ENCODE results near the gene EHF. TPM values are rescaled to one million over a fixed set of nuclear protein-coding genes. Genes with fewer than 3 reads are reported as not detected.

The EHF gene
- total and polyA plus RNA-seq, 2 experiments from 2014 or later = 5.8 to 9.0 TPM

GRCh38 chr11:34575671-34576070 is 45.2 kb upstream of the EHF start:
- Histone ChIP-seq H3K27me3 (peaks cover 14% of the 10 kb centered on the region), H2AFZ (no peak overlapping the region), H3K9me2 (replicated peaks; ENCODE audit: insufficient read depth) (no peaks in the 10 kb centered on the region), H3K4me3 (no peak overlapping the region), H4K20me1 (ENCODE audit: insufficient read depth, poor library complexity, severe bottlenecking) (no peaks in the 10 kb centered on the region), H3K27ac (no peak overlapping the region), H3K36me3 (replicated peaks; ENCODE audit: insufficient read depth, low read depth) (no peaks in the 10 kb centered on the region), H3K4me1 (ENCODE audit: insufficient read depth) (no peaks in the 10 kb centered on the region), H3K79me2 (no peaks in the 10 kb centered on the region), H3K4me2 (no peak overlapping the region), H3K9me3 (ENCODE audit: low read depth) (no peaks in the 10 kb centered on the region)
- WGBS (ENCODE audit: low lambda C conversion rate, missing lambda C conversion rate) = 91% methylated on average over 2 of the region's 2 CpGs
- TF ChIP-seq EZH2phosphoT487 (IDR thresholded peaks at IDR 0.05; ENCODE audit: low read depth, severe bottlenecking, unreplicated experiment) (no peak), CTCF (IDR thresholded peaks at IDR 0.05; ENCODE audit: poor library complexity) (no peak), EZH2 (IDR thresholded peaks at IDR 0.05; ENCODE audit: borderline replicate concordance) (no peak)
- no peak for DNase-seq (ENCODE audit: low spot score)

- 75% methylated on average over 3 of the region's 3 CpGs for WGBS (ENCODE audit: low lambda C conversion rate, missing lambda C conversion rate)
Measured at GRCh38 chr11:34576331-34576730, 44.6 kb upstream of the EHF start.

GRCh38 chr11:34583818-34584217 is 37.1 kb upstream of the EHF start:
- no peaks in the 10 kb centered on the region for H4K20me1 ChIP-seq (ENCODE audit: insufficient read depth, poor library complexity, severe bottlenecking)
- WGBS (ENCODE audit: low lambda C conversion rate, missing lambda C conversion rate) = 89% methylated on average over 4 of the region's 4 CpGs
- no peak overlapping the region for H3K4me3 ChIP-seq
- H2AFZ ChIP-seq = no peak overlapping the region
- H3K27ac ChIP-seq = no peak overlapping the region
- no peaks in the 10 kb centered on the region for H3K36me3 ChIP-seq (replicated peaks; ENCODE audit: insufficient read depth, low read depth)
- TF ChIP-seq CTCF (IDR thresholded peaks at IDR 0.05; ENCODE audit: poor library complexity) = no peak
- no peak for TF ChIP-seq EZH2phosphoT487 (IDR thresholded peaks at IDR 0.05; ENCODE audit: low read depth, severe bottlenecking, unreplicated experiment)
- no peak for TF ChIP-seq EZH2 (IDR thresholded peaks at IDR 0.05; ENCODE audit: borderline replicate concordance)
- no peak overlapping the region for H3K4me2 ChIP-seq
- no peaks in the 10 kb centered on the region for H3K79me2 ChIP-seq
- H3K9me2 ChIP-seq (replicated peaks; ENCODE audit: insufficient read depth) = no peaks in the 10 kb centered on the region
- peaks cover 11% of the 10 kb centered on the region for H3K27me3 ChIP-seq
- peaks cover 3% of the 10 kb centered on the region for H3K4me1 ChIP-seq (ENCODE audit: insufficient read depth)
- DNase-seq (ENCODE audit: low spot score) = no peak
- H3K9me3 ChIP-seq (ENCODE audit: low read depth) = no peaks in the 10 kb centered on the region

More at GRCh38 chr11:34576331-34576730, 44.6 kb upstream of the EHF start:
- TF ChIP-seq EZH2phosphoT487 (IDR thresholded peaks at IDR 0.05; ENCODE audit: low read depth, severe bottlenecking, unreplicated experiment) (no peak), EZH2 (IDR thresholded peaks at IDR 0.05; ENCODE audit: borderline replicate concordance) (no peak), CTCF (IDR thresholded peaks at IDR 0.05; ENCODE audit: poor library complexity) (no peak)
- Histone ChIP-seq H4K20me1 (ENCODE audit: insufficient read depth, poor library complexity, severe bottlenecking) (no peaks in the 10 kb centered on the region), H3K4me1 (ENCODE audit: insufficient read depth) (no peaks in the 10 kb centered on the region), H3K36me3 (replicated peaks; ENCODE audit: insufficient read depth, low read depth) (no peaks in the 10 kb centered on the region), H3K9me2 (replicated peaks; ENCODE audit: insufficient read depth) (no peaks in the 10 kb centered on the region), H3K9me3 (ENCODE audit: low read depth) (no peaks in the 10 kb centered on the region), H3K79me2 (no peaks in the 10 kb centered on the region), H3K27ac (no peak overlapping the region), H3K4me3 (no peak overlapping the region), H3K27me3 (peaks cover 14% of the 10 kb centered on the region), H2AFZ (no peak overlapping the region), H3K4me2 (no peak overlapping the region)
- no peak for DNase-seq (ENCODE audit: low spot score)

- Histone ChIP-seq H3K9me3 (ENCODE audit: low read depth) (no peaks in the 10 kb centered on the region), H2AFZ (no peak overlapping the region), H3K27me3 (no peaks in the 10 kb centered on the region), H3K9me2 (replicated peaks; ENCODE audit: insufficient read depth) (no peaks in the 10 kb centered on the region), H3K4me3 (no peak overlapping the region), H3K79me2 (no peaks in the 10 kb centered on the region), H3K4me1 (ENCODE audit: insufficient read depth) (peaks cover 3% of the 10 kb centered on the region), H3K36me3 (replicated peaks; ENCODE audit: insufficient read depth, low read depth) (no peaks in the 10 kb centered on the region), H3K4me2 (peak overlapping the region; percentile 33), H3K27ac (peak overlapping the region; percentile 44), H4K20me1 (ENCODE audit: insufficient read depth, poor library complexity, severe bottlenecking) (no peaks in the 10 kb centered on the region)
- DNase-seq (ENCODE audit: low spot score) = no peak
- TF ChIP-seq EZH2 (IDR thresholded peaks at IDR 0.05; ENCODE audit: borderline replicate concordance) (no peak), CTCF (IDR thresholded peaks at IDR 0.05; ENCODE audit: poor library complexity) (no peak), EZH2phosphoT487 (IDR thresholded peaks at IDR 0.05; ENCODE audit: low read depth, severe bottlenecking, unreplicated experiment) (no peak)
- WGBS (ENCODE audit: low lambda C conversion rate, missing lambda C conversion rate) = 66% methylated on average over 2 of the region's 2 CpGs
Measured at GRCh38 chr11:34585304-34585734, 35.6 kb upstream of the EHF start.

All from hepatocyte (in vitro differentiated cells).